ENCODE data around the gene OR2W1.

OR2W1 gene

DNA sequence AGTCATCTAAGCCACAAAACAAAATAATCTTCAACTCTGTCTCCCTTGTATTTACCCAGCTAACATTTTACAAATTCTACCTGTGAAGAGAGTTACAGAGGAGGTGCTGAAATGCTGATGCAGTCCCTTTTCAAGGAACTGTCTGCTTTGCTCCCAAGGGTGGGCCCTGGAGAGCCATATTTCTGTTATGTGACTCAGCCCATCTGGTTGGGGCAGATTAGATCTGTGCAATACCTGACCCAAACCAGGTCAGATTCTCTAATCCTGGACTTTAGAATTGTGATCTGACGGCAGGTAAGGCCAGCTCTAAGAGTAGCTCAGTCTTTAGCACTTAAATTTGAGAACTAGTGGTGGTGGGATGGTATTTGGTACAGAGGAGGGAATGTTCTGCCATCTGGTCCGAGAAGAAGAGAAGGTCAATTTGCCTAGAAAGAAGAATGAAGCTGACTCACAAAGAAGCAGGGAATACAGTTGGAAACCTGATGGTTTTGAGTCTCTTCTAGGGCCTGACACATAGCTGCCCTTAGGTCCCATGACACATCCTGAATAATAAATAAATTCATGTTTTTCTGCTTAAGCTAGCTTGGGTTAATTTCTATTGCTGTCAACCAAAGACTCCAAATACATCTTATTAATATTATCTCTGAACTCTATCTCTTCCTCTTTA, 48.0 kb downstream of the OR2W1 start:
- TF ChIP-seq, protein P1, sequence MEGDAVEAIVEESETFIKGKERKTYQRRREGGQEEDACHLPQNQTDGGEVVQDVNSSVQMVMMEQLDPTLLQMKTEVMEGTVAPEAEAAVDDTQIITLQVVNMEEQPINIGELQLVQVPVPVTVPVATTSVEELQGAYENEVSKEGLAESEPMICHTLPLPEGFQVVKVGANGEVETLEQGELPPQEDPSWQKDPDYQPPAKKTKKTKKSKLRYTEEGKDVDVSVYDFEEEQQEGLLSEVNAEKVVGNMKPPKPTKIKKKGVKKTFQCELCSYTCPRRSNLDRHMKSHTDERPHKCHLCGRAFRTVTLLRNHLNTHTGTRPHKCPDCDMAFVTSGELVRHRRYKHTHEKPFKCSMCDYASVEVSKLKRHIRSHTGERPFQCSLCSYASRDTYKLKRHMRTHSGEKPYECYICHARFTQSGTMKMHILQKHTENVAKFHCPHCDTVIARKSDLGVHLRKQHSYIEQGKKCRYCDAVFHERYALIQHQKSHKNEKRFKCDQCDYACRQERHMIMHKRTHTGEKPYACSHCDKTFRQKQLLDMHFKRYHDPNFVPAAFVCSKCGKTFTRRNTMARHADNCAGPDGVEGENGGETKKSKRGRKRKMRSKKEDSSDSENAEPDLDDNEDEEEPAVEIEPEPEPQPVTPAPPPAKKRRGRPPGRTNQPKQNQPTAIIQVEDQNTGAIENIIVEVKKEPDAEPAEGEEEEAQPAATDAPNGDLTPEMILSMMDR (IDR thresholded peaks at IDR 0.05; ENCODE audit: insufficient read depth, missing control alignments), result no peak
- DNase-seq (ENCODE audit: insufficient read length, low spot score) (no peak), FAIRE-seq (no peak)

DNA sequence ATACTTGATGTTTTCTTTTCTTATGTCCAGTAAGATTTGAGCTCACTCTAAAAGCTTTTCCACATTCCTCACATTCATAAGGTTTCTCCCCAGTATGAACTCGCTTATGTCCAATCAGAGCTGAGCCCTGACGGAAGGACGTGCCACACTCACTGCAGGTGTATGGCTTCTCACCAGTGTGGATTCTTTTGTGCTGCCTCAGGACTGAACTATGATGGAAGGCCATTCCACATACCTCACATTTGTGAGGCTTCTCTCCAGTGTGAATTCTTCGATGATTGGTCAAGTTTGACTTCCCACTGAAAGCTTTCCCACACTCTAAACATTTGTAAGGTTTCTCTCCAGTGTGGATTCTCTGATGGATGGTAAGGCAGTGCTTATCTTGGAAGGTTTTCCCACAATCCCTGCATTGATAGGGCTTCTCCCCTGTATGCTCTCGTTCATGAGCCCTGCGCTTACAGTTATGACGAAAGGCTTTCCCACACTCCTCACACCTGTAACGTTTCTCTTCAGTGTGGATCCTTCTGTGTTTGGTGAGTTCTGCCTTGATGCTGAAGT, 49.8 kb downstream of the OR2W1 start:
- FAIRE-seq (no peak), DNase-seq (ENCODE audit: insufficient read length, low spot score) (no peak)
- TF ChIP-seq, protein P1 (IDR thresholded peaks at IDR 0.05; ENCODE audit: insufficient read depth, missing control alignments), result no peak
